GM12864 (cell line): ENCODE data around the gene UBE3D.

ENCODE experiments used
- DNase-seq: peaks from one replicate; pipeline ENCODE4 v3.0.0-alpha.2; 2011; ENCODE audit warnings: low read depth
- H3K4me3 ChIP-seq: 2 replicates; pipeline ENCODE4 v1.5.1; 2011; ENCODE audit warnings: mild to moderate bottlenecking, low read depth, low read length, control low read depth
- TF ChIP-seq, protein P1 (sequence below): IDR thresholded peaks from 2 replicates; pipeline ENCODE4 v1.5.1; 2011; ENCODE audit warnings: low read depth, mild to moderate bottlenecking, moderate library complexity, low read length, control low read depth, inconsistent platforms; ENCODE audit errors: missing control alignments

UBE3D gene

DNA sequence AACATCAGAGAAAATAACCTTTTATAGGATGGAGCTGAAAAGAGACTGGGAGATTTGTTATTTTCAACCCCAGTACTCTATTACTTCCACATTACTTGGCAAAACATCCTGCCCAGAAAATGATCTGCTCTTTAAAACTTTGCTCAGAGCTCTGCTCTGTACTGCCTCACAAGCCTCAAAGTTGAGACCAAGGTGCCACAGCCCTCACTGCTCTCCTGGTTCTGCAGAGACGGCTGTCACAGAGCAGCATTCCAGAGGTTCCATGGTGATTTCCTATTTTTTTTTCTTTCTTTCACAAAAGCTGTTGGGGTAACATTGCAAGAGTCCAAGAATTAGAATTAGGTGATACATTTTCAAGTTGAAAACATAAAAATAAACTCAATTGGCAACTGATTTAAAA is 155.2 kb downstream of the UBE3D start:
- no peak for DNase-seq
- no peak overlapping the region for H3K4me3 ChIP-seq
- TF ChIP-seq, protein P1, sequence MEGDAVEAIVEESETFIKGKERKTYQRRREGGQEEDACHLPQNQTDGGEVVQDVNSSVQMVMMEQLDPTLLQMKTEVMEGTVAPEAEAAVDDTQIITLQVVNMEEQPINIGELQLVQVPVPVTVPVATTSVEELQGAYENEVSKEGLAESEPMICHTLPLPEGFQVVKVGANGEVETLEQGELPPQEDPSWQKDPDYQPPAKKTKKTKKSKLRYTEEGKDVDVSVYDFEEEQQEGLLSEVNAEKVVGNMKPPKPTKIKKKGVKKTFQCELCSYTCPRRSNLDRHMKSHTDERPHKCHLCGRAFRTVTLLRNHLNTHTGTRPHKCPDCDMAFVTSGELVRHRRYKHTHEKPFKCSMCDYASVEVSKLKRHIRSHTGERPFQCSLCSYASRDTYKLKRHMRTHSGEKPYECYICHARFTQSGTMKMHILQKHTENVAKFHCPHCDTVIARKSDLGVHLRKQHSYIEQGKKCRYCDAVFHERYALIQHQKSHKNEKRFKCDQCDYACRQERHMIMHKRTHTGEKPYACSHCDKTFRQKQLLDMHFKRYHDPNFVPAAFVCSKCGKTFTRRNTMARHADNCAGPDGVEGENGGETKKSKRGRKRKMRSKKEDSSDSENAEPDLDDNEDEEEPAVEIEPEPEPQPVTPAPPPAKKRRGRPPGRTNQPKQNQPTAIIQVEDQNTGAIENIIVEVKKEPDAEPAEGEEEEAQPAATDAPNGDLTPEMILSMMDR, result no peak

DNA sequence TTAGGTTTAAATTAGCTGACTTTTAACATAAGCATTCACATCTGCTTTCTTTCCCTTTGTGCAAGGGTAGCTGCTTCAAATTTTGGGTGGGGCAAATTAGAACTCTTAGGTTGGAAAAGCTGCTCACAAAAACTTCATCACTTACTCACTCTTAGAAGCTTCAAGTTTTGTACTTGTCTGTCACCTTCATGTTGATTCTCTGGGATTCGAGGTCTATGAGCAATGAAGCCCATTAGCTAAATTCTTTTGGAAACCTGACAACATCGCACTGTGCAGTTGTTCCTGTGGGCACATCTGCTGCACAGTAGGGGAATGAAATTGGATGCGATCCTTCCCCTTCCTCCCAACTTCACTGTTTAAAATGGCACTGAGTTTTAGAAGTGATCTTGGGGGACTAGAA is 156.1 kb downstream of the UBE3D start:
- TF ChIP-seq, protein P1, result no peak
- H3K4me3 ChIP-seq, result no peak overlapping the region
- no peak for DNase-seq

DNA sequence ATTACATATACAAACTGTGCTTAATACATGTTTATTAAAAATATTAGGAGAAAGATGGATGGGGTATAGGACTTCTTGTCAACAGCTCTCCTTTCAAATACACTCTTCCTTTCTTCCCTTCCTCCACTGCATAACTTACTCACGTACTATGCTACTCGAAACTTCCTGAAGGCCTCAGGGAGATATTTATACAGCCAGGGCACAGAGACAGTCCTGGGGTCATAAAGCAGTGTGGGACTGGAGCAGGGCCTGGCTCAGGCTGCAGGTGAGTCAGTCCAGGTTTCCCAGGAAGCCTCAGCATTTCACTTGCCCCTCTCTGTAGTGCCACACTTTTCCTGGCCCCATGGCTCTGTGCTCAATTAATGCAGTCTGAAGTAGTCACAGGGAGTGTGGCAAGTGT is 157.0 kb downstream of the UBE3D start:
- no peak for DNase-seq
- H3K4me3 ChIP-seq, result no peak overlapping the region
- TF ChIP-seq, protein P1, result no peak

DNA sequence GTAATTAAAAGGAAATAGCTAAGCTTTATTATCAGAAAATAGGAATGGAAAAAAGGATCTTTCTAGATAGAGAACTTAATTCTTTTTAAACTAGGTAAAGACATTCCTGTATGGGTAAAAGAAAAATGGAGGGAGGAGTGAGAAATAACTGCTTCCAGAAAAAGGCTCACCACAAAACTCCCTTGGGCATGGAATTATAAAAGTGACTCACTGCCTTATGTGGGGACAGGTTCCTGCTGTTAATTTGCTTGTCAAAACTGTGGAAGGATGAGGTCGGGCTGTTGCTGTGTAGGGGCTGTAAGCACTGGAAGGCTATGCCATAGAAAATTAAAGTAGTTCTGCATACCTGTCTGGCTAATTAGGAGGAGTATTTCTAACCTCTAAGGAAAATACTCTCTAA is 158.7 kb downstream of the UBE3D start:
- no peak for DNase-seq
- H3K4me3 ChIP-seq, result no peak overlapping the region
- TF ChIP-seq, protein P1, result no peak

DNA sequence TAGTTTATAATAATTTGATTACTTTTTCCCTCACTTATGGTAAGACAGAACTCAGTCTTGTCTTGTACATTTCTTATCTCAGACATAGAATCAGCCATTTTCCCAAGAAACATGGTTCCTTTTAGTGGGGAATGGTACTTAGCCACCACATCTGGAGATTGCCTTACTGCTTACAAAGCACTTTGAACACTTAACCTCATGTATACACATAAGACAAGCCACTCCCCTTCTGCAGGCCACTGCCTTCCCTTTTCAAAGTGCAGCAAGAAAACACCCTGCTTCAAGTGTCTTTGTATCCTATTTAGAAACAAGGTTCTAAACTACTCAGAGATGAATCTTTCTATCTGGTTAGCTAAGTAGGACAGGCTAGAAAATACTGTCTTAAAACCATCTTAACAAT is 159.2 kb downstream of the UBE3D start:
- no peak for DNase-seq

DNA sequence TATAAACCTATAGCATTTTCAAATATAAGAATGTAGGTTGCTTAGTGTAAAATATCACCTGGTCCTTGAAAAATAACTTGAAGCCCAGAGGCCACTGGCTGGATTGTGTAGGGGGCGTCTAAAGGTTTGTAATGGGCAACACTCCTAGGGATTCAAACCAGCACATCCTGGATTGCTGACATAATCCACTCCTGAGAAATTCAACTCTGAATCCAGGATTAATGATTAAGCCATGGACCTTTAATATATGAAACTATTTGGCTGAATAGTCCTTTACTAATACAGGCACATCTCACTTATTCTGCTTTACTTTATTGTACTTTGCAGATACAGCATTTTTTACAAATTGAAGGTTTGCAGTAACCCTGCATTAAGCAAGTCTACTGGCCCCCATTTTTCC is 160.8 kb downstream of the UBE3D start:
- H3K4me3 ChIP-seq, result no peak overlapping the region
- DNase-seq, result no peak
- TF ChIP-seq, protein P1, result no peak

More for the DNA sequence above, 159.2 kb downstream of the UBE3D start:
- no peak overlapping the region for H3K4me3 ChIP-seq
- TF ChIP-seq, protein P1, result no peak

DNA sequence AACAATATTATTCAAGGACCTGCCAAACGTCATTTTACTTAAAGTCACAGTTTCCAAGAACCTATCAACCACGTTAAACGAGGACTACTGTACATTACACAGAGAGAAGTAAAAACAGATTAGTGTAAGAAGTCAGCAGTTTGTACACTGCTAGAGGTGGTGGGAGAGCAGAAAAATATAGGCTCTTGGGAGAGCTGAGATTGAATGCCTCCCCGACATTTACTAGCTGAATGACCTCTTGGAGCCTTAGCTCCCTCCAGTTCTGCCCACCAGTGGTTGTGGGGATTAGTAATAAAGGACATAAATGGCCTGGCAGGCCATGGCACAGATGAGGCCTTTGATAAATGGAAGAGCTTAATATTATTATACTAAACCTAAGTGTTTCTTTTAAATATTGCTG is 161.4 kb downstream of the UBE3D start:
- no peak for DNase-seq
- no peak overlapping the region for H3K4me3 ChIP-seq
- TF ChIP-seq, protein P1, result no peak
